Parathyroid adenoma (tissue), 2 donors: ENCODE results near the gene PITX1.

ENCODE experiments used
- H2AFZ ChIP-seq: fragments of 300-600 bp; sonication (generic); one replicate; pipeline ENCODE4 v1.7.0; 2017; ENCODE audit warnings: antibody characterized with exemption, mild to moderate bottlenecking
- H3K27ac ChIP-seq: fragments of 300-600 bp; sonication (generic); one replicate; pipeline ENCODE4 v1.7.0; 2017
- H3K27me3 ChIP-seq: fragments of 300-600 bp; sonication (generic); one replicate; pipeline ENCODE4 v1.7.0; 2017; ENCODE audit warnings: low read length; ENCODE audit not compliant: control insufficient read depth, insufficient read depth
- H3K36me3 ChIP-seq: fragments of 300-600 bp; sonication (generic); one replicate; pipeline ENCODE4 v1.7.0; 2017; ENCODE audit warnings: low read length; ENCODE audit not compliant: control insufficient read depth, insufficient read depth
- H3K4me1 ChIP-seq: fragments of 300-600 bp; sonication (generic); one replicate; pipeline ENCODE4 v1.7.0; 2017; ENCODE audit warnings: control low read depth
- H3K4me2 ChIP-seq: fragments of 300-600 bp; sonication (generic); one replicate; pipeline ENCODE4 v1.7.0; 2017; ENCODE audit warnings: low read length
- H3K4me3 ChIP-seq: fragments of 300-600 bp; sonication (generic); one replicate; pipeline ENCODE4 v1.7.0; 2017; ENCODE audit warnings: low read depth, low read length
- H3K79me2 ChIP-seq: fragments of 300-600 bp; sonication (generic); one replicate; pipeline ENCODE4 v1.7.0; 2017; ENCODE audit warnings: control low read depth
- H3K9ac ChIP-seq: fragments of 300-600 bp; sonication (generic); one replicate; pipeline ENCODE4 v1.7.0; 2017; ENCODE audit warnings: mild to moderate bottlenecking
- H3K9me3 ChIP-seq: fragments of 300-600 bp; sonication (generic); one replicate; pipeline ENCODE4 v1.7.0; 2017; ENCODE audit warnings: low read length; ENCODE audit not compliant: control insufficient read depth
- CTCF ChIP-seq: fragments of 300-600 bp; sonication (generic); IDR thresholded peaks from one replicate; pipeline ENCODE4 v1.7.0; 2017; ENCODE audit warnings: antibody characterized with exemption, mild to moderate bottlenecking
- donor health status: primary hyperparathyroidism.

PITX1 gene

GRCh38 chr5:135027266-135027696 lies 6.7 kb downstream of the PITX1 start:
- peaks cover 31% of the 10 kb centered on the region for H3K27me3 ChIP-seq
- no peak overlapping the region for H2AFZ ChIP-seq
- H3K79me2 ChIP-seq: no peaks in the 10 kb centered on the region
- H3K4me2 ChIP-seq: no peak overlapping the region
- H3K4me3 ChIP-seq: no peak overlapping the region
- no peaks in the 10 kb centered on the region for H3K36me3 ChIP-seq
- H3K9me3 ChIP-seq: no peaks in the 10 kb centered on the region
- H3K4me1 ChIP-seq: peaks cover 3% of the 10 kb centered on the region
- no peak overlapping the region for H3K9ac ChIP-seq
- no peak for TF ChIP-seq CTCF
- H3K27ac ChIP-seq: no peak overlapping the region

- no peak for TF ChIP-seq CTCF
- Histone ChIP-seq H3K27ac (no peak overlapping the region), H3K4me3 (no peak overlapping the region), H3K9me3 (no peaks in the 10 kb centered on the region), H3K9ac (no peak overlapping the region), H3K4me2 (no peak overlapping the region), H2AFZ (no peak overlapping the region), H3K79me2 (no peaks in the 10 kb centered on the region), H3K27me3 (peaks cover 25% of the 10 kb centered on the region), H3K36me3 (no peaks in the 10 kb centered on the region), H3K4me1 (peaks cover 3% of the 10 kb centered on the region)
Measured at GRCh38 chr5:135026645-135027265, 7.3 kb downstream of the PITX1 start.

GRCh38 chr5:135025730-135026644 lies 8.0 kb downstream of the PITX1 start:
- peaks cover 25% of the 10 kb centered on the region for H3K27me3 ChIP-seq
- TF ChIP-seq CTCF: no peak
- no peak overlapping the region for H3K4me2 ChIP-seq
- H2AFZ ChIP-seq: no peak overlapping the region
- no peak overlapping the region for H3K4me3 ChIP-seq
- no peak overlapping the region for H3K9ac ChIP-seq
- no peaks in the 10 kb centered on the region for H3K79me2 ChIP-seq
- no peaks in the 10 kb centered on the region for H3K9me3 ChIP-seq
- H3K4me1 ChIP-seq: peaks cover 3% of the 10 kb centered on the region
- no peaks in the 10 kb centered on the region for H3K36me3 ChIP-seq
- H3K27ac ChIP-seq: no peak overlapping the region

GRCh38 chr5:135024956-135025729 lies 8.9 kb downstream of the PITX1 start:
- no peak overlapping the region for H3K4me3 ChIP-seq
- H3K27me3 ChIP-seq: peaks cover 18% of the 10 kb centered on the region
- no peaks in the 10 kb centered on the region for H3K9me3 ChIP-seq
- H3K4me1 ChIP-seq: no peaks in the 10 kb centered on the region
- no peak overlapping the region for H3K4me2 ChIP-seq
- H3K36me3 ChIP-seq: no peaks in the 10 kb centered on the region
- no peak overlapping the region for H3K27ac ChIP-seq
- no peak overlapping the region for H3K9ac ChIP-seq
- no peak overlapping the region for H2AFZ ChIP-seq
- TF ChIP-seq CTCF: no peak
- no peaks in the 10 kb centered on the region for H3K79me2 ChIP-seq
